Stimulated activated CD4-positive, alpha-beta T cell treated with anti-CD3 and anti-CD28 coated beads, Interleukin-12 subunit alpha, Interleukin-12 subunit beta, amount 100 ng/mL, for 4 hours (primary cell): Measurements from ENCODE around the gene PLEKHF1.
"Not testable (repeated sequence)": the region's sequence is repeated elsewhere in the genome, so short reads cannot be mapped to it uniquely, and the experiment has no call there.

ENCODE experiments used
- DNase-seq: peaks from one replicate; pipeline ENCODE4 v3.0.0-alpha.2; 2020

PLEKHF1 gene, protein sequence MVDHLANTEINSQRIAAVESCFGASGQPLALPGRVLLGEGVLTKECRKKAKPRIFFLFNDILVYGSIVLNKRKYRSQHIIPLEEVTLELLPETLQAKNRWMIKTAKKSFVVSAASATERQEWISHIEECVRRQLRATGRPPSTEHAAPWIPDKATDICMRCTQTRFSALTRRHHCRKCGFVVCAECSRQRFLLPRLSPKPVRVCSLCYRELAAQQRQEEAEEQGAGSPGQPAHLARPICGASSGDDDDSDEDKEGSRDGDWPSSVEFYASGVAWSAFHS

DNA sequence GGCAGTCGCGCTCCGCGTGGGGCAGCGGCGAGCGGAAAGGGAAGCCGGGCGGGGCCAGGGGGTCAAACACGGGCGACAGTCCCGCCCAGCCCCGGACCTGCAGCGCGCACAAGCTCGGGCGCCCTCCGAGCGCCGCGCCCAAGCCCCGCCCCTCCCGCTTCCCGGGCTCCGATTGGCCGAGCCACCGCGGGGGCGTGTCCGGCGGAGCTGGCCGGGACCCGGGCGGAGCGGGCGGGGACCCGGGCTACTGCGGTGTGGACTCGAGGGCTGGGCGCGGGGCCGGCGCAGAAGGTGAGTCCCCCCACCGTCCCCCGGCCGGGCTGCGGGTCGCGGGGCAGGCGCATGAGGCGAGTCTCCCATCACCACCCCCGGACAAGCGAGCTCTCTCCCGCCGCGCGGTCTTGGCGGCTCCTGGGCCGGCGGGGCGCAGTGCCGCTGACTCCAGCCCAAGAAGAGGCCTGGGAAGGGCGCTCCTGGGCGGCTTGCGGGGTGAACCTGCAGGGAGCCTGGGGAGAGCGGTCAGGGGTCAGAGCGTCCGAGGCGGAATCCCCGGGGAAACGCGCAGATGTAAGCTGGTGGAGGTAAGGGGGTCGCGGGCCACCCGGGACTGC lies at the start of gene PLEKHF1:
Gene PLEKHF1, plus strand, starts transcription at position 247 of the 611 bp plus-strand sequence. CDS start 8,379 bp downstream, outside the sequence.
- DNase-seq, result peak; percentile 86

DNA sequence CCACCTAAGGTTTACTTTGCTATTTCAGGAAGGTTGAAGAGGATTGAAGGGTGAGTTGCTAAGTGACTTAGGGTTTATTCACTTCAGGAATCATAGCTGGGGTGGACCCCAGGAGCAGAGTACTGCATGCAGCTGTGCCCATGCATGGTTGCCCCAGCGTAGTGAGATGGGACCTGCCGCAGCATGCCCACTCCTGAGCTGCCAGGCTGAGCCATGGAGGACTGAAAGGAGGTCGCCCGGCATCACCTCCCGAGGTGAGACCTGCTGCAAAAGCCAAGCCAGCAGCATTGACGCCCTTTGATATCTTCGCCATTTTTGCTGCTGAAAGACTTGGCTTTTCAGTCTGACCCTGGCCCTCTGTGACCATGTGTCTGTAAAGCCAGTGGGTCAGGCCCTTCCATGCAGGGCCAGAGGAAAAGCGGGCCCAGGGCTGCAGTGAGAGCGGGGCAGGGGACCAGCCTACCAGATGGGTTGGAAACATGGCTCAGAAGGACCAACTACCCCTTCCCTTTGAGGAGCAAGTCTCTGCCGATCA lies 49.3 kb upstream of the PLEKHF1 start:
- no peak for DNase-seq

DNA sequence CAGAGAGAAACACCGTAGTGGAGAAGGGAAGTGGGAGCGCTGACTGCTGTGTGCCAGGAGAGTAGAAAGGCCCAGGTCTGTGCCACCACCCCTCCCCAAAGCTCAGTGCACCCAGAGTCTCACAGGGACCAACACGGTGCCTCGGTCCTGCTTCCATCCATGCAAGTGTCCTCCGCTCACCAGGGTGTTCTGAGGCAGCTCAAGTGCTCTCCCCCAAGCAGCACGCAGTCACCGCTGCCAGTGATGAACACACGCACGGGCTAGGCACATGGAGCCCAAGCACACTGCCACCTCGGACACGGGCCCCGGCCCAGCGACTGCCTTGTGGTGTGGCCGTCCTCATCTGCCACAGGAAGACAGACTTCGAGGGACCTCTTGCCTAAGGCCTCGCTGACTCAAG lies 48.7 kb upstream of the PLEKHF1 start:
- no peak for DNase-seq

DNA sequence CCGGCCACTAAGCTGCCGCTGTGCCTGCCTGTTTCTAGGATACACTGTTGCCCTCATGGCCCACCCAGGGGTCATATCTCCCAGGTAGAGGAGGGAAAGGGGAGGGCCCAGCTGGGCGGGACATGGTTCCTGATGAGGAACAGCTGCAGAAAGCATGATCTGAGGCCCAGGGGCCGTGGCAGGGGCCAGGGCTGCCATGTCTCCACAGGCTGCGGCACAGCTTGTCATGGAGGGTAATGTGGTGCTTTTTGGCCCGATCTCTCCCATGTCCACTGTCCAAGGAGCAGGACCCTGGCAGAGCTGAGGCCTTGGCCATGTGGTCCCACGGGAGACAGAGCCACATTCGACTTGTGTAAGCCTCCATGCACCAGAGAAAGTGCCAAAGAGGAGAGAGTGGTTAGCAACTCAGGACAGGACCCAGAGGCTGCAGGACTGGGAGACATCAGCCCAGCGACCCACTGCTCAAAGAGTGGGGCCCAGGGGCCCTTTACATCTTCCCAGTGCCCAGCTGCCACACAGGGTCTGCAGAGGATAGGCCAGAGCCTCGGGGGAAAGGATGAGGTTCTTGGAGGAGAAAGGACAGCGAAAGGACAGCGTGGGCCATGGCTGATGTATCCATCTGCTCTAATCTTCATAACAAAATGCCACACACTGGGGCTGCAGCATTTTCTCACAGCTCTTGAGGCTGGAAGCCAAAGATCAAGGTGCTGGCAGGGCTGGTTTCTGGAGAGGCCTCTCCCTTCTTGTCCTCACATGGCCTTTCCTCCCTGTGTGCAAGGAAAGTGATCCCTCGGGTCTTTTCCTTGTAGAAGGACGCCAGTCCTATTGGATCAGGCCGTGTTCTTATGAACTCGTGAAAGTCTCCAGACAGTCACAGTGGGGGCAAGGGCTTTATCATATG lies 47.6 kb upstream of the PLEKHF1 start:
- DNase-seq, result no peak

DNA sequence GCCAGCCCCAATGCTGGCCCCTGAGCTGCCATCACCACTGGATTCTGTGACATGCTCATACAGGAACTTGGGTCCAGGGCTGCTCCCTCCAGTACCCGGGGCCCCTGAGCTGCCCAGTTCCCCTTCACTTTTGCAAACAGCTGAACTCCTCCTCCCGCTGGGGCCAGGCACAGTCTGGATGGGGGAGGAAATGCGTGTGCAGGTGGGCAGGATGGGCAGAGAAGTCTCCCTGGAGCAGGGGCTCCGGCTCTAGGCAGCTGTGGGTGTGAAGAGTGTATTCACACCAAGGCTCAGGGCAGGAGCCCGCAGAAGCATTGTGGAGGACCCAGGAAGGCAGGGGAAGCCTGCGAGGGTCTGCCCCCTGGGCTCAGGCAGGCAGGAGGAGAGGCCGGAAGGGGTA lies 46.8 kb upstream of the PLEKHF1 start:
- no peak for DNase-seq

DNA sequence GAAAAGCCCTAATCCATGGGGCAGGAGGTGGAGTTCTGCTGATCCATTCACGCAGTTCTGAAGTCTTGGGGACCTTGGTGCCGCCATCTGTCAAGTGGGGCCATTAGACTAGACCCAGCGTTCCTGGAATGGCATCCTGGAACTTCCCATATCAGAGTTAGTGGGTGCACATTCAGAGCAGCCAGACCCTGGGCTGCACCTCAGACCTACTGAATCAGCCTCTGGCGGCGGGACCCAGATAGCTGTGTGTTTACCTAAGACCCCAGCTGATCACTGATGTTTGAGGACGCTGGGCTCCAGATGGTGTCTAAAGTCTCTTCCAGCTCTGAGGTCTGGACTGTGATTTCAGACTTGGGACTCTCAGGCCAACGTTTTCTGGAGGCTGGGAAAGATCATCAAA lies 46.4 kb upstream of the PLEKHF1 start:
- DNase-seq, result no peak

DNA sequence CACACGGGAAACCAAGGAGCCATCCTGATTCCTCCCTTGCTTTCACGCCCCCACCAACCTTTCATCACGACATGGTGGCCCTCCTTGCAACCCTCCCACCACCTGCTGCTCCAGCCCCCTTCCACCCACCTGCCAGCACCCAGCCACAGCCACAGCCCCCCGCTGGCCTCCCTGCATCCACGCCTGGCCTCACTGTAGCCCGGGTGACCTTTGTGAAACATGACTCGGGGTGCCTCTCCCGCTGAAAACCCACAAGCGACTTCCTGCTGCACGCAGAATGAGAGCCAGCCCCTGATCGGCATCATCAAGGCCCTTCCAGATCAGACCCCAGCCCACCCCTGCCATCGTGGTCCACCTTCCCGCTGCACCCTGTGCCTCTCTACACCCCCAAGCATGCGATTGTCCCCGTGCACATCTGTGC lies 44.3 kb upstream of the PLEKHF1 start:
- DNase-seq, result no peak

DNA sequence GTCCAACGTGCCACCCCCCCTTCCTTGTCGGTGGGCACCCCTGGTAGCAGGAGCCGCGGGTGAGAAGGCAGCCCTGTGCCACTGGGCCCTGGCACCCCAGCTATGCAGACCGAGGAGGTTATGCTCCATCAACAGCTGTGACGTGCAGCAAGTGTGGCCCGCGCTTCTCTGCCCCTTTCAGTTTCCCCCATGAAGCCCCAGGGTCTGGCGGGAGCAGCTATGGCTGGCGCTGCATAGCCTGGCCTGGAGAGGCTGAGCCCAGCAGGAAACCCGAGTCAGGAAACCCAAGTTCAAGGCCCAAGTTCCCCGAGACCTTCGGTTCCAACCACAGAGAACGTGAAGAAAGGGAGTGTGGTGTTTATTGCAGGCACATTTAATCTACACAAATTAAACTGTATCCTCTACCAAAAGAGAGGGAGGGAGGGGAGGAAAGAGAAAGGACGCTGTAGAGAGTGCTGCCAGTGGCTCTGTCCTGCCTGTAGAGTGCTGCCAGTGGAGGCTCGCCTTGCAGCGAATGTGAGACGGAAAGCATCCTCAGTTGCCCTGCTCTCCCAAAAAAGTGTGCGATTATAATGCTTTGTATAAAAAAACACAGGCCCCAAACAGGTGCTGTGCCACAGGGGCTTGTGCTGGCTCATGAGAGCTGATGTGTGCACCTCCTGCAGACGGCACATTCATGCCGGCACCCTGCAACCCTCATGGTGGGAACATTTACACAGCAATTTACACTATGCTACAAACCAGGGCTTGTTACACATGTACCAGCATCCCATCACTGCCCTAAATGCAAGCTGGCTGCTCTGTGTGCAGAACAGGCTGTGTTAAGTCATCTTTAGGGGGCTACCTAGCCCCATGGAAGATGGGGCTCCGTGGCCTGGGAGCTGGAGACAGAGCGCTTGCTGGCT lies 42.8 kb upstream of the PLEKHF1 start:
- DNase-seq, result no peak

DNA sequence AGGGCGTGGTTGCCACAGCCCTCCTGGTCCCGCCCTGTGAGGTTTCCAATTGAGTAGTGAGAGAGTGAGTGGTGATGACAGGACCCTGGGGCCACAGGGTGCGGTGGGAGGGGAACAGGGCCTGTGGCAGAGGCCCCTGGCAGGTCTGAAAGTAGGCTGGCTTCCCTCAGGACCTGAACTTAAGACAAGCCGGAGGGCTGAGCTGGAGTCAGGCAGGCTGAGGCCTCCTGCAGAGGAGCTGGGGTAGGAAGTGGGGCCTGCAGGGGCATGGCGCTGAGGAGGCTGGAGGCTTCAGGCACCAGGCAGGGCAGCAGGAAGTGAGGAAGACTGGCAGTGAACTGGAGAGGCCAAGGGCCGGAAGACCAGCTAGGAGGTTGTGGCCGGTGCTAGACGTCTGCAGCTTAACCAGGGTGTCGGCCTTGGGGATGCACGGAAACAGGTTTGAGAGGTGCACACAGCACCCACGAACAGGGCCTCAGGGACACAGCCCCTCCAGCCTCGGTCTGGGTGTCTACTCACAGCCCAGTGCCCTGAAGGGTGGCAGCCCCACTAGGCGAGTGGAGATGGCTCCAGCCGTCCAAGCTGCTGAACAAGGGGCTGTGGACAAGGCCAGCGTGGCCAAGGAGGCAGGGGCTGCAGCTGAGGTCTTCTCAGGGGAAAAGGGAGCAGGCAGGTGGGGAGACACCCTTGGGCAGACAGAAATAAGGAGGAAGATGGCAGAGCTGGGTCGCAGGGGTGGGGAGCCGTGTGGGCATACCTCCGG lies 41.4 kb upstream of the PLEKHF1 start:
- DNase-seq, result no peak

DNA sequence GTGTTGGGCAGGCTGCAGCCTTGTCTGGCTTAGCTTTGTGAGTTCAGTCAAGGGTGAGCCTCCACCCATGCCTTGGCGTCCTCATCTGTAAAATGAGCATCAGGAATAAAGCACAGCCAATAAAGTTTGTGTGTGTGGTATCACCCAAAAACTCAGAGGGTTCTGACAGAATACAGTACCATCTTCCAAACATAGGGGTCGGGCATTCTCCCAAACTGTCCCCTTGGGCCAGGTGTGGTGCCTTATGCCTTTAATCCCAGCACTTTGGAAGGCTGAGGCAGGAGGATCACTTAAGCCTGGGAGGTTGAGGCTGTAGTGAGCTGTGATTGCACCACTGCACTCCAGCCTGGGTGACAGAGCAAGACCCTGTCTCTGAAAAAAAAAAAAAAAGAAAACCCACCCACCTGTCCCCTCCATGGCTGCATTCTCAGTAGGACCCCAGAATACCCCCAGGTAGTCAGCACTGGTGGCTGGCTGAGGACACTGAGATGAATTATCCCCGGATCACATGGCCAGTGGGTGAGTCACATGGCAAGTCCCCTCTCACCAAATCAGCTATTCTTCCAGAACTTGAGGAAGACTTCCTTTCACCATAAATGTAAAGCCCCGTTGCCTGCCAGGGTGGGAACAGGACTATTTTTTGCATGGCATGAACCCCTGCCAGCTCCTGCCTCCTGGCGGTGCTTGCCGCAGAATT lies 40.6 kb upstream of the PLEKHF1 start:
- no peak for DNase-seq

DNA sequence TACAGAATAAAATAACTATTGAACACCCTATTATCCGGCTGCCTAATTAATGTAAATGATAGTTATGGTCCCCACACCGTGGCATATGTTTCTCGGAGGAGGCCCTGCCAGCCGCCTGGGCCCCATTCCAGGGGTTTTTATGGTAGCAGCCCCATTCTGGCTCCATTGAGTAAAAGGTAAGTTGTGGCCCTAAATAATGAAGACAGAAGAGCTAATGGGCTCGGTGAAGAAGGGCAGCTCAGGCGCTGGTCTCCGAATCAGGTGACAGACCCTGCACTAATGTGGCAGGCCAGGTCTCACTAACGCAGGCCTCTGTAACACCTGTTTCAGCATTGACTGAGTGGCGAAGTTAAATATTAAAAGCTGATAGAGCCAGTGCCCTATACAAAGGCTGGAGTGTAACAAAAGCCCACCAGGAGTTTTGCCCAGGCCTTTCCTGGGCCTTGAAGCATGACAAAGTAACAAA lies 40.0 kb upstream of the PLEKHF1 start:
- DNase-seq, result no peak

DNA sequence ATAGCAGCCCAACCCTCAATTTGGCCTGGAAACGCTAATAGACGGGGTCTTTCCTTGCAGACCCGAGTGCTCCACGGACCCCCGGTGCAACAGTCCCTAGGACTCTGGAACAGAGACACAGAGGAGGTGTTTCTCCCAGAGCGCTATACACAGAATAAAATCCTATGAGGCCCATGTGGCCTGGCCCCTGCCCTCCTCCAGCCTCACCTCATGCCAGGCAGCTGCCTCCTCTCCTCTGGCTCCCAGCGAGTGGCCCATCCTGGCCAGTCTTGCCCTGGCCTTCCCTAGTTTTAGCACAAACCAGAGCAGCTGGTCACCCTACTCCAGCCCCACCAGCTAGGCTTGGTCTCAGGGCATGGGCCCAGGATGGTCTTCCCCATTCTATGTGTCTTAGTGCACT lies 38.9 kb upstream of the PLEKHF1 start:
- DNase-seq, result no peak

DNA sequence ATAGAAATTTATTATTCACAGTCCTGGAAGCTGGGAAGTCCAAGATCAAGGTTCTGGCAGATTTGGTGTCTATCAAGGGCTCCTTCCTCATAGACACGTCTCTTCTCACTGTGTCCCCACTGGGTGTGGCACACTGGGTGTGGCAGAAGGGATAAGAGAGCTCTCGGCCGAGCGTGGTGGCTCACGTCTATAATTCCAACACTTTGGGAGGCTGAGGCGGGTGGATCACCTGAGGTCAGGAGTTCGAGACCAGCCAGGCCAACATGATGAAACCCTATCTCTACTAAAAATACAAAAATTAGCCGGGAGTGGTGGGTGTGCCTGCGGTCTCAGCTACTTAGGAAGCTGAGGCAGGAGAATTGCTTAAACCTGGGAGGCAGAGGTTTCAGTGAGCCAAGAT lies 38.4 kb upstream of the PLEKHF1 start:
- DNase-seq, result not testable (repeated sequence)

DNA sequence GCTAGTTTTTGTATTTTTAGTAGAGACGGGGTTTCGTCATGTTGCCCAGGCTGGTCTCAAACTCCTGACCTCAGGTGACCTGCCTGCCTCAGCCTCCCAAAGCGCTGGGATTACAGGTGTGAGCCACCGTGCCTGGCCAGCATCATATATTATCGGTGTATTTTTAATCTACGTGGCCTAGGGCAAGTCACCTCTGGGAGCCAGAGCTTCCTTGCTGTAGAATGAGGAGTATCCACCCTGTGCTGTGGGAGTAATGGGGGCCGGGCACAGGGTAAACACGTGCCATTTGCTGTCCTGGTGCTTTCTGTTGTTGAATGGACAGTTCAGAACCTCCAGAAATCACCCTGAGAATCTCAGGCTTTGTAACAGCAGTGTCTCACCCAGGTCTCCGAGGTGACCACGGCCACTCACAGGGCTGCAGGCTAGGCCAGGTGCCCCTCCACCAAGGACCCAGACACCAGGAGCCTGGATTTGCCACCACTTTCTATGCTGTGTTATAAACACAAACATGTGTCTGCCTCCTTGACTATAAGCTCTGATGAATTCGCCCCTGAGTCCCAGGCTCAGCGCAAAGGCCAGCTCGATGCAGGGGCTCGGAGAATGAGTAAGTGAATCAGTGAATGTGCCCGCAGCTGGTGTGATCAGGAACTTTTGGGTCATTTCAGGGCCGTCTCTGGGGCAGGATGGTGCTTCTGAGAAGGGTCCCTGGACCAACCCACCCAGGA lies 36.4 kb upstream of the PLEKHF1 start:
- DNase-seq, result no peak

DNA sequence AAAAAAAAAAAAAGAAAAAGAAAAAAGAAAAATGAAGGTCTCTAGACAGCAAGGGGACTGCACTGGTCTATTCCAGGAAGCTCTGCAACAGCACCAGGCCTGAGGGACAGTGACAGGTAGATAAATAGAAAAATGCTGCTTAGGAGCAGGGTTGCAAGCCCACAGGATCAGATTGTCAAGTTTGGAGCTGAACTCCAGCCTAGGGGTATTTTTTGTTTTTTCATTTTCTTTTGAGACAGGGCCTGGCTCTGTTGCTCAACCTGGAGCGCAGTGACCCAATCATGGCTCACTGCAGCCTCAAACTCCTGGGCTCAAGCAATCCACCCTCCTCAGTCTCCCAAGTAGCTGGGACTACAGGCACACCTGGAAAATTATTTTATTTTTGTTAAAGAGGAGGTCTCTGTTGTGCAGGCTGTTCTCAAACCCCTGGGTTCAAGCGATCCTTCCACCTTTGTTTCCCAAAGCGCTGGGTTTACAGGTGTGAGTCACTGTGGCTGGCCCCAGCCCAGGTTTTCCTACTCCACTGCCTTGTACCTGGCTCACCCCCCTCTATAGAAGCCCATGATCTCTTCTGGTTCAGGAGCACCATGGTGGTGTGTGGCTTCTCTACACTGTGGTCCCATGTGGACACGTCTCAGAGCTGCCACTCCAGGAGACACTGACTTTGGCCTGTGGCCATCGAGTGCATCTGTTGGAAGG lies 35.3 kb upstream of the PLEKHF1 start:
- DNase-seq, result no peak

DNA sequence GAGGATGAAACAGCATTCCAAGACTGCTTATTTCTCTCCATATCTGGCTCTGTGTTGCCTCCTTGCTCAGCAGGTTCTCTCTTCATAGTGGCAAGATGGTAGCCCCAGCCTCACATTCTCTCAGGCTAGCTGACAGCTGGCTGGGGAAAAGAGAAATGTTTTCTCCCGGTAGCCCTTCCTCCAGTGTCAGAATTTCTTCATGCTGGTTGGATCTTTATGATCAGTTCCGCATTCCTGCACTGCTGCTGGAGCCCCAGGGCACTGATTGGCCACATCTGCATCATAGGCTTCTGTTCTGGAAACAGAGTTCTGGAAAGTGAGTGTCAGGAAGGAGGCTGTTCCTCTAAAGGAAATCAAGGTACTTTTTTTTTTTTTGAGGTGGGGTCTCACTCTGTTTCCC lies 34.6 kb upstream of the PLEKHF1 start:
- no peak for DNase-seq

DNA sequence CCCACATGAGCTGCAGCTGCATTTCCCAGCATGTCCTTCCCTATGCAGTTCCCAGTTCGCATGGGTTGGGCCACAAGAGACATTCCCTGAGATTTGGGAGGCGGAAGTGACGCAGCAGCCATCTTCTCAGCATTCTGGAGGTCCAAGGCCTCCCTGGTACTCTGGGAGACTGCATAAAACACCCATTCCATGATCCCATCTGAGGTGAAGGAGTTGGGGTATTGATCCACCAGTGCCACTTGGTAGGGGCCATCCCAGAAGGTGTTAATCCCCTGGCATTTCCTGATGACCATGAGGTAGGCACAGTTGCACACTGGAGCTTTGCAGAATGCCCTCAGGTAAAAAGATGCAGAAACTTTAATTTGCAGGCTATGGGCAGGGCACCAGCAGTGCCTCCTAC lies 33.8 kb upstream of the PLEKHF1 start:
- DNase-seq, result no peak

DNA sequence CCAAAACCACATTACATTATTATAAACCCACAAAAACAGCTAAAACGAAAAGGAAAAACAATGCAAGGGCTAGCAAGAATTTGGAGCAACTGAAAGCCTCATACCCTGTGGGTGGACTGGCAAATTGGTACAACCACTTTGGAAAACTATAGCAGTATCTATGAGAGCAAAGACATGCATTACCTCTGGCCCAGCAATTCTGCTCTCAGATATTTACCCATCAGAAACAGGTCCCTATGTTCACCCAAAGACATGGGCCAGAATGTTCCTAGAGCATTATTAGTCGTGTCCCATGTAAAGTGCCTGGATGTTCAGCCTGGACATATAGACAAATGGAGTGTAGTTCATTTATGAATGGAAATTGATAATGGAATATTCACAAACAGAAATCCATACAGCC lies 31.3 kb upstream of the PLEKHF1 start:
- no peak for DNase-seq

DNA sequence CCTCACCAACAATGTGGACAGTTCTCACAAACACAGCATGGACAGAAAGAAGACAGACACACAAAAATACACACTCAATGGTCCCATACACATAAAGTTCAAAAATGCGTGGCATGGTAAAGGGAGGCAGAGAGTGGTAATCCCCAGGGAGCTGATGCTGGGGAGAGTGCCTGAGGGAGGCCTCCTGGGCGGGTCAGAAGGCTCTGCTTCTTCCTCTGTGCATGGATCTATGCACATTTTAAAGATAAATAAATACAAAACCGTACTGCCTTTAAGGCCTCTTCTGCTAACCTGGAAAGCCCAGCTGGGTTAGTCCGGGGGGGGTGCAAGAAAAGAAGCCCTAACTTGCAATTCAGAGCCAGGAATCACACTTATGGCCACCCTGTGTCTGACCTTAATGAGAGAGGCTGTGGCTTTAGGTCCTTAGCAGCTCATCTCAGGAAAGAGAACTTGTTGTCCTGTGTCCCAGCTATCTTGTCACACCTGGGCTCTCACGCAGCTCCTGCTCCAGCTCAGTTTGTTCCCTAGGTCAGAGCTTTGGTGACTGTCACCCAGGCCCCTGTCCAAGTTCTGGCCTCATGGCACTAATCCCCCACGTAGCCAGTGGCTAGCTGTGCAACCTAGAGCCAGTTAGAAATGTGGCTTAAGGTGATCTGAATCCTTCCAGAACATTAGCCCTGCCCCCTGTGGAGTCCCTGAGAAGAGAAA lies 30.7 kb upstream of the PLEKHF1 start:
- DNase-seq, result no peak
